ENCODE results near the gene NXPH1. TPM values are rescaled to one million over a fixed set of nuclear protein-coding genes. Genes with fewer than 3 reads are reported as not detected.

The NXPH1 gene
- total and polyA plus RNA-seq, 9 of the 15 experiments (the other 6 are each of a cell fraction or from before 2014, with no cell fraction given), result 0.16 TPM; not detected in 8

GRCh38 chr7:8762803-8763202 lies 329.4 kb downstream of the NXPH1 start (continued):
- TF ChIP-seq POLR3G (IDR thresholded peaks at IDR 0.05; ENCODE audit: extremely low read depth, insufficient read length, insufficient replicate concordance) (no peak), ZFP36 (IDR thresholded peaks at IDR 0.05; ENCODE audit: low read depth, low read length, partially characterized antibody) (no peak), TCF7 (IDR thresholded peaks at IDR 0.05; ENCODE audit: borderline replicate concordance) (no peak), CREB1 (IDR thresholded peaks at IDR 0.05) (peak; percentile 72; the same call in 1 of the 2 replicates), CREB1 (CRISPR knock-in tag; IDR thresholded peaks at IDR 0.05) (no peak), ZNF12 (CRISPR knock-in tag; IDR thresholded peaks at IDR 0.05) (no peak), EP300 (IDR thresholded peaks at IDR 0.05; ENCODE audit: low read length) (peak; percentile 98), COPS2 (conservative IDR thresholded peaks at IDR 0.05) (no peak), RBM14 (IDR thresholded peaks at IDR 0.05; ENCODE audit: borderline replicate concordance, insufficient read depth, low read depth, low read length) (no peak), BRF1 (IDR thresholded peaks at IDR 0.05; ENCODE audit: borderline replicate concordance, extremely low read depth, insufficient read length) (no peak), ZNF431 (CRISPR knock-in tag; IDR thresholded peaks at IDR 0.05) (no peak), HDAC2 (IDR thresholded peaks at IDR 0.05) (peak; percentile 84), BCL6 (CRISPR knock-in tag; IDR thresholded peaks at IDR 0.05) (no peak), ETV5 (CRISPR knock-in tag; IDR thresholded peaks at IDR 0.05; ENCODE audit: low read depth) (peak; percentile 83), ZNF75A (CRISPR knock-in tag; IDR thresholded peaks at IDR 0.05) (no peak), NFE2L1 (tag; IDR thresholded peaks at IDR 0.05; ENCODE audit: borderline replicate concordance, low read depth) (no peak), ZNF583 (CRISPR knock-in tag; IDR thresholded peaks at IDR 0.05) (no peak), KAT2B (IDR thresholded peaks at IDR 0.05; ENCODE audit: low read depth, low read length) (no peak), PCBP1 (IDR thresholded peaks at IDR 0.05; ENCODE audit: low read depth, low read length, poor library complexity, severe bottlenecking) (no peak), POLR2A (conservative IDR thresholded peaks at IDR 0.05) (peak; percentile 80), PTBP1 (IDR thresholded peaks at IDR 0.05; ENCODE audit: low read depth, low read length) (no peak), ZC3H11A (IDR thresholded peaks at IDR 0.05; ENCODE audit: low read depth, low read length) (no peak), ZNF24 (IDR thresholded peaks at IDR 0.05) (no peak), ZNF785 (CRISPR knock-in tag; IDR thresholded peaks at IDR 0.05) (no peak)
- TF ChIP-seq, protein P1, sequence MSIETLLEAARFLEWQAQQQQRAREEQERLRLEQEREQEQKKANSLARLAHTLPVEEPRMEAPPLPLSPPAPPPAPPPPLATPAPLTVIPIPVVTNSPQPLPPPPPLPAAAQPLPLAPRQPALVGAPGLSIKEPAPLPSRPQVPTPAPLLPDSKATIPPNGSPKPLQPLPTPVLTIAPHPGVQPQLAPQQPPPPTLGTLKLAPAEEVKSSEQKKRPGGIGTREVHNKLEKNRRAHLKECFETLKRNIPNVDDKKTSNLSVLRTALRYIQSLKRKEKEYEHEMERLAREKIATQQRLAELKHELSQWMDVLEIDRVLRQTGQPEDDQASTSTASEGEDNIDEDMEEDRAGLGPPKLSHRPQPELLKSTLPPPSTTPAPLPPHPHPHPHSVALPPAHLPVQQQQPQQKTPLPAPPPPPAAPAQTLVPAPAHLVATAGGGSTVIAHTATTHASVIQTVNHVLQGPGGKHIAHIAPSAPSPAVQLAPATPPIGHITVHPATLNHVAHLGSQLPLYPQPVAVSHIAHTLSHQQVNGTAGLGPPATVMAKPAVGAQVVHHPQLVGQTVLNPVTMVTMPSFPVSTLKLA (conservative IDR thresholded peaks at IDR 0.05), result peak; percentile 34 to 63; a peak in 3 of 4 replicates
- TF ChIP-seq, protein P2, sequence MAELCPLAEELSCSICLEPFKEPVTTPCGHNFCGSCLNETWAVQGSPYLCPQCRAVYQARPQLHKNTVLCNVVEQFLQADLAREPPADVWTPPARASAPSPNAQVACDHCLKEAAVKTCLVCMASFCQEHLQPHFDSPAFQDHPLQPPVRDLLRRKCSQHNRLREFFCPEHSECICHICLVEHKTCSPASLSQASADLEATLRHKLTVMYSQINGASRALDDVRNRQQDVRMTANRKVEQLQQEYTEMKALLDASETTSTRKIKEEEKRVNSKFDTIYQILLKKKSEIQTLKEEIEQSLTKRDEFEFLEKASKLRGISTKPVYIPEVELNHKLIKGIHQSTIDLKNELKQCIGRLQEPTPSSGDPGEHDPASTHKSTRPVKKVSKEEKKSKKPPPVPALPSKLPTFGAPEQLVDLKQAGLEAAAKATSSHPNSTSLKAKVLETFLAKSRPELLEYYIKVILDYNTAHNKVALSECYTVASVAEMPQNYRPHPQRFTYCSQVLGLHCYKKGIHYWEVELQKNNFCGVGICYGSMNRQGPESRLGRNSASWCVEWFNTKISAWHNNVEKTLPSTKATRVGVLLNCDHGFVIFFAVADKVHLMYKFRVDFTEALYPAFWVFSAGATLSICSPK (IDR thresholded peaks at IDR 0.05; ENCODE audit: borderline replicate concordance), result no peak
- TF ChIP-seq, protein P3, sequence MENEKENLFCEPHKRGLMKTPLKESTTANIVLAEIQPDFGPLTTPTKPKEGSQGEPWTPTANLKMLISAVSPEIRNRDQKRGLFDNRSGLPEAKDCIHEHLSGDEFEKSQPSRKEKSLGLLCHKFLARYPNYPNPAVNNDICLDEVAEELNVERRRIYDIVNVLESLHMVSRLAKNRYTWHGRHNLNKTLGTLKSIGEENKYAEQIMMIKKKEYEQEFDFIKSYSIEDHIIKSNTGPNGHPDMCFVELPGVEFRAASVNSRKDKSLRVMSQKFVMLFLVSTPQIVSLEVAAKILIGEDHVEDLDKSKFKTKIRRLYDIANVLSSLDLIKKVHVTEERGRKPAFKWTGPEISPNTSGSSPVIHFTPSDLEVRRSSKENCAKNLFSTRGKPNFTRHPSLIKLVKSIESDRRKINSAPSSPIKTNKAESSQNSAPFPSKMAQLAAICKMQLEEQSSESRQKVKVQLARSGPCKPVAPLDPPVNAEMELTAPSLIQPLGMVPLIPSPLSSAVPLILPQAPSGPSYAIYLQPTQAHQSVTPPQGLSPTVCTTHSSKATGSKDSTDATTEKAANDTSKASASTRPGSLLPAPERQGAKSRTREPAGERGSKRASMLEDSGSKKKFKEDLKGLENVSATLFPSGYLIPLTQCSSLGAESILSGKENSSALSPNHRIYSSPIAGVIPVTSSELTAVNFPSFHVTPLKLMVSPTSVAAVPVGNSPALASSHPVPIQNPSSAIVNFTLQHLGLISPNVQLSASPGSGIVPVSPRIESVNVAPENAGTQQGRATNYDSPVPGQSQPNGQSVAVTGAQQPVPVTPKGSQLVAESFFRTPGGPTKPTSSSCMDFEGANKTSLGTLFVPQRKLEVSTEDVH (IDR thresholded peaks at IDR 0.05; ENCODE audit: low read depth, partially characterized antibody), result no peak
